Stimulated activated CD4-positive, alpha-beta T cell treated with anti-CD3 and anti-CD28 coated beads, Interleukin-2, amount 100 ng/mL, for 24 hours (primary cell): ENCODE results near the gene HTATSF1.

Experiments used
- DNase-seq, 2 donors: peaks; one replicate each; pipeline ENCODE4 v3.0.0-alpha.2; 2020

HTATSF1 gene

DNA sequence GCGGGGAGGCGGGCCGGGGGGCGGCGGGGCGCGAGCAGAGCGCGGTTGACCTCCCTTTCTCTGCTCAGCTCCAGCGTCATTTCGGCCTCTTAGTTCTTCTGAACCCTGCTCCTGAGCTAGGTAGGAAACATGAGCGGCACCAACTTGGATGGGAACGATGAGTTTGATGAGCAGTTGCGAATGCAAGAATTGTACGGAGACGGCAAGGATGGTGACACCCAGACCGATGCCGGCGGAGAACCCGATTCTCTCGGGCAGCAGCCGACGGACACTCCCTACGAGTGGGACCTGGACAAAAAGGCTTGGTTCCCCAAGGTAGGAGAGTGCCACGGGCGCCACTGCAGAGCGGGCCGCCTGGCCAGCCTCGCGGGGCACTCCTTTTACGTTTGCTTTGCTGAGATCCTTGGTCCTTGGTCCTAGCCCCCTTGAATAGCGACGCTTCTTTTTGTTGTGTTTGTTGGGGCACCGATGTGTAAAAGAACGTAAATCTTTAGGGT lies at the start of gene HTATSF1:
TSS of gene HTATSF1 (plus strand) at position 37 of the 497 bp plus-strand sequence. CDS start at position 130, 93 bp downstream.
- DNase-seq: peak in 1 of 2 donors; percentile 16

DNA sequence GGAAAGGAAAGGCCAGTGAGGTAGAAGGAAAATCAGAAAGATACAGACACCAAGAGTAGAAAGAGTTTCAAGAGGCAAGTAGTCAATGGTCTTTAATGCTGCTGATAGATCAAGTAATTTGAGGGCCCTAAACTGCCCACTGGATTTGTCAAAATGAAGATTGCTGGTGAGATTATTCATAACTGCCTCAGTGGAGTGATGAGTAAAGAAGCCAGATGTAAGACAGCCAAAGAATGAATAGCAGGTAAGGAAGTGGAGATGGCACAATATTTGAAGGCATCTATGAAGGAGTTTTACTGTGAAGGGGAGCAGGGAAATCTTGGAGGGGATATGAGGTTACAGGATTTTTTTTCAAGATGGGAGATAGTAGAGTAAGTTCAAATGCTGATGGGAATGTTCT lies 49.4 kb upstream of the HTATSF1 start:
- no peak for DNase-seq

GRCh38 chrX:136450050-136450830 lies 47.2 kb upstream of the HTATSF1 start:
- no peak for DNase-seq

GRCh38 chrX:136452614-136453013 lies 44.8 kb upstream of the HTATSF1 start:
- no peak for DNase-seq

DNA sequence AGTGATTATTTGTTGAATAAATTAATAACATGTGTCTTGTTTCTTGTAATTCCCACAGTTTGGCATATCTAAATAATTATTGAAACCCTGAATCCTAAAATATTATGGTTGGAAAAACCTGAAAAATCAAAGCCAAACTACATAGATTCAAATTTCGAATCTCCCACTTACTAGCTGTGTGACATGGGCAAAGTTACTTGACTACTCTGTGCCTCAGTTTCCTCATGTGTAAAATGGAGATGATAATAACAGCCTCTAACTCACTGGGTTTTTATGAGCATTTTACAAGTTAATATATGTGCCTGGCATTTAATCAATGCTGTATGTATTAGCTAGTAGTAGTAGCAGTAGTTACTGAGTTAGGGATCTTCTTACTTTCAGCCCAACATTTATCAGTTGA lies 44.3 kb upstream of the HTATSF1 start:
- DNase-seq: no peak

- no peak for DNase-seq
Observed at GRCh38 chrX:136453771-136454170, 43.6 kb upstream of the HTATSF1 start.

- DNase-seq: no peak
Observed at GRCh38 chrX:136456133-136456532, 41.3 kb upstream of the HTATSF1 start.

GRCh38 chrX:136457303-136457917 lies 40.0 kb upstream of the HTATSF1 start:
- no peak for DNase-seq

- no peak for DNase-seq
Observed at GRCh38 chrX:136464589-136464988, 32.8 kb upstream of the HTATSF1 start.

GRCh38 chrX:136467303-136467702 lies 30.1 kb upstream of the HTATSF1 start:
- no peak for DNase-seq

DNA sequence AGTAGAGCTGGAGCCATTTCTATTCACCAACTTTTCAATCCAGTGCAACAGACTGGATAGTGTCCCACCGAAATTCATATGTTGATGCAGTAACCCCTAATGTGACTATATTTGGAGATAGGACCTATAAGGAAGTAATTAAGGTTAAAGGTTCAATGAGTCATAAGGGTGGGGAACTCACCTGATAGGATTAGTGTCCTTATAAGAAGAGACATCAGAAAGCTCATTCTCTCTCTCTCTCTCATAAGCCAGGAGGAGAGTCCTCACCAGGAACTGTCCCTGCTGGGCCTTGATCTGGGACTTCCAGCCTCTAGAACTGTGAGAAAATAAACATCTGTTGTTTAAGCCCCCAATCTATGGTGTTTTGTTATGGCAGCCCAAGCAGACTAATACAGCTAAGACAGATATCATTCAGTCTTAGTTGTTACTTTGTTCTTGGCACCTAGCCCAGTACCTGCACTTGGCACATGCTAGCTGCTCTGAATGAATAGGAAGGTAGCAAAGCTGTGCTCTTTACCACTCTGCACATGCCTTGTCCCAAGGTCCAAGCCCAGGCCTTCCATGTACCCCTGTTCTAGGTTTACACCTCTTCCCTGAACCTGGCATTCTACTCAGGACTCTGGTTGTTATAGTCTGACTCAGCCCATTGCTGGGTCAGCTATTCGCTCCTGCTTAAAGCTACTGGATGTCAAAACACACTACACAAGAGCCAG lies 28.8 kb upstream of the HTATSF1 start:
- DNase-seq: no peak

DNA sequence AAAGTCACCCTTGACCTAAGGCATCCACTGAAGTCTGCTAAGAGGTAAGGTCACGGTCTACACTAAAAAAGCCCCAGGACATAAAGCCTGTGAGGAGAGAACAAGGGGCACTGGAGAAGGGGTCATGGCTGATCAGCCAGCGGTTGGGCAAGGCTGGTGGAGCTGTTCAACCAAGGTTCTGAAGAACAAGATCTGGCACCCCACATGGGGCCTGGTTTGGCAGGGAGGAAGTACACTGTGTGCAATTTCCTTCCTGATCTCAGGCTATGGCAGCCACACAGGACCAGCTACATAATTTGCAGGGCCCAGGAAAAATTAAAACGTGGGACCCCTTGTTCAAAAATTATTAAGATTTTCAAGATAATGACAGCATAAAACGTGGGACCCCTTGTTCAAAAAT lies 23.7 kb upstream of the HTATSF1 start:
- DNase-seq: no peak

DNA sequence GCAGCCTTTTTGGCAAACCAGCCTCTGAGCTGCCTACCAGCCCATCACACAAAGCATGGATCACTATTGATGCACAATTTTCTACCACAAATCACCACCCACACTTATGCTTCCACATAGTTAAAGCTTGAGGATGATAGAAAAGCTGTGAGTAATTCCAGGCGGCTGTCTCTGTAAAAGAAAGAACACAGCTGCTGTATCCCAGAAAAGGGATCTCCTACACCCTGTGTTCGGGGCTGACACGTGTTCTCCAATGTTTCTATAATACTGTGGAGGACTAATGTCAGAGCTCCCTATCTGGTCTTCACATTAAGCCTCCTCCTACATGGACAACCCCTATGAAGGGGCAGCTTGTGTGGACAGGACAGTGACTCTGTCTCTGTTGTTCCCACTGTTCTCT lies 22.2 kb upstream of the HTATSF1 start:
- no peak for DNase-seq

DNA sequence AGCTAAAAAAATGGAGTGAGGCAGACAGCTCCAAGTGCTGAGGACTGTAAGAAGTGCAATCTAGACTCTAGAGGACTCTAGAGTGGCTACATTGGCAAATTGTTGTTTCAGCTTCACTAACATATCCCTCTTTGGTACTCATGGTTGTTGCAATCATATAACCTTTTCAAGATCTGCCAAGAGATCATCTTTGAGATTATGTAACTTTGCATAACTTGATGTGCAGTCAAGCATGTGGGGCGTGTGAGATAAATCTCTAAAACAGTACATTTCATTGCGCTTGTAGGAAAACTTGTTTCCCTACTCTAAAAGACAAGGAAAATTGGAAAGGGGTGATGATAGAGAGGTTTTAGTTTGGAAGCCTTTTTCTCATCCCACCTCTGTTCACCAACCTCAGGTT lies 20.9 kb upstream of the HTATSF1 start:
- no peak for DNase-seq

- peak in 1 of 2 donors; percentile 1 for DNase-seq
Observed at GRCh38 chrX:136477026-136477425, 20.4 kb upstream of the HTATSF1 start.

DNA sequence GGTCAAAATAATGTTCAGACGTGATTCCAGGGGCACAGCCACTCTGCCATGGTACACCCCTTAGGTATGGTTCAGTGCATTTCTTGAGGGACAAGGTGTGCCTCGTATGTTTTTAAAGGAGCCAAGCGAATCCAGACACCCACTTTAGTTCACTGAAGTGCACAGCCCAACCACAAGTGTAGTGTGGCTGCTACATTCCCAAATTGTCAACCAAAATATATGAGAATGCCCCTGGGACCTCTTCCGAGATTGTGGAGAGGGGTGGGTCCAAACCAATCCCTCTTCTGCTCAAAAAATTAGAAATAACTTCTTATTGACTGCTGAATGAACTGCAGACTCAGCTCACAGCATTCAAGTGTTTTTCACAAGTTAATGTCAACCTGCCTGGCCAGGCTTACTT lies 17.0 kb upstream of the HTATSF1 start:
- no peak for DNase-seq

- DNase-seq: no peak
Observed at GRCh38 chrX:136487647-136488046, 9.7 kb upstream of the HTATSF1 start, which contains the start of gene BRS3. Gene BRS3, plus strand, starts transcription at chrX:136487947. Its CDS starts 168 bp downstream, at chrX:136488115.

DNA sequence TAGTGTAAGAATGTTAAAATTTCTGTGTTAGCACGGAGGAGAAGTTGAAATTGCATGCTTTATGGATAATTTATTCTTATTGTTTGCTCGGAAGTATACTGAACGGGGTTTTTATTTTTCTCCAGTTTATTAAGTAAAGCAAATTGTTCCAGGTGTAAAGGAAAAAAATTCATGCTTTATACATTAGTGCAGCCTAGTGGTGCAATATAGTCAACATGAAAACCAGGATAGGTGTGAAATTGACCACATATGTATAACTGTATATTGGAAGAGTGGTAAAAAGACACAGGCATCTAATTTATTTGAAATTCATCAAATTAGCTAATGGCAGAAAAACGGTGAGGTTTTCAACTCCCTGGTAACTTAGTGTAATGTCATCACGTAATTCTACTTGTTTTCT lies 8.7 kb upstream of the HTATSF1 start:
- no peak for DNase-seq

DNA sequence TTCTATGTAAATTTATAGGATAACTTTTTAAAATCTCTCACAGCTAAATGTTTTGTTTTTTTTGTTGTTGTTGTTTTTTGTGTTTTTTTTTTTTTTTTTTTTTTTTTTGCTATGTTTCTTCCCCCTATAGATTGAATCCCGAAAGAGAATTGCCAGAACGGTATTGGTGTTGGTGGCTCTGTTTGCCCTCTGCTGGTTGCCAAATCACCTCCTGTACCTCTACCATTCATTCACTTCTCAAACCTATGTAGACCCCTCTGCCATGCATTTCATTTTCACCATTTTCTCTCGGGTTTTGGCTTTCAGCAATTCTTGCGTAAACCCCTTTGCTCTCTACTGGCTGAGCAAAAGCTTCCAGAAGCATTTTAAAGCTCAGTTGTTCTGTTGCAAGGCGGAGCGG lies 5.6 kb upstream of the HTATSF1 start:
- no peak for DNase-seq

- DNase-seq: no peak
Observed at GRCh38 chrX:136493011-136493410, 4.4 kb upstream of the HTATSF1 start.

DNA sequence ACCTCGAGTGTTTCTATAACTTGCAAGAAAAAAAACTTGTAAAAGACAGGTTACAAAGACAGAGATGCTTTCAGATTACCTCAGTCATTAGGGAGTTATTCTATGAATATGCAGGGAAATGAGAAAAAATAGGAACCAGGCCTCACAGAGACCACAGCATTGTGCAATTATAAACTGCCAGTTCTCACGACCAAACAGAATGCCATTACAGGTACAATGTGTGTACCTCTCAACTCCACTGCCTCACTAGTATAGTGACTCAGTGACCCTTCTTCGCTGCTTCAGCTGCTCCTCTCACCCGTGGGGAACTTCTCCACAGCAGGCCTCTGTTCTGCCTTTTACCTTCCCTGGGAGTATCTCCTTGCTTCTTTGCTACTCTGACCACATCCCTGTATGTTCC lies 2.3 kb upstream of the HTATSF1 start:
- DNase-seq: no peak

DNA sequence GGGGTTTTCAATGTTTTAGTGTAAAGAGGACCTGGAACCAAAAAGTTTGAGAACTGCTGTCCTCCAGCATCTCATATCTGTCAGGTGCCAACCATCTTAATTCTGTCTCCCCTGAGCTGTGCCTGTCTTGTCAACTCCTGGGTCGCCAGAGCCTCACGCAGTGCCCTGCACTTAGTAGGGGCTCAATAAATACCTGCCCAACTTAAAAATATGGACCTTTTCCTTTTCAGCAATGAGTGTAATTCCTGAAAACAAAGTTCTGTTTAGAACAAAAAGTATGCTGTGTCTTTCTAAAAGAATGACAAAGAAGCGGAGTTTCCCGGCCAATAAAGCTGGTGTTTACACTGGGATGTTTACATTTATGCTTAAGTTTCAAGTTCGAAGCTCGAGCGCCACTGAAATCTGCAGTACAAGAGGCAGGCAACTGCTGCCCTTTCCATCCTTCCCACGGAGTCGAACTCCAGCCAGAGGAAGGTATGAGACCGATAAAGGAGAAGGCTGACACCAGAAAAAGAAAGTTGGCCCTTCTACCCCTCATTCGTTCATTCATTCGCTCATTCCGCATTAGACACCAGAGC lies 1.1 kb upstream of the HTATSF1 start:
- no peak for DNase-seq
